ENCODE results near the gene MYLK2. TPM values are rescaled to one million over a fixed set of nuclear protein-coding genes. Genes with fewer than 3 reads are reported as not detected.

MYLK2 gene
- total RNA-seq, 1 experiment from 2014 or later, result 3.5 TPM

DNA sequence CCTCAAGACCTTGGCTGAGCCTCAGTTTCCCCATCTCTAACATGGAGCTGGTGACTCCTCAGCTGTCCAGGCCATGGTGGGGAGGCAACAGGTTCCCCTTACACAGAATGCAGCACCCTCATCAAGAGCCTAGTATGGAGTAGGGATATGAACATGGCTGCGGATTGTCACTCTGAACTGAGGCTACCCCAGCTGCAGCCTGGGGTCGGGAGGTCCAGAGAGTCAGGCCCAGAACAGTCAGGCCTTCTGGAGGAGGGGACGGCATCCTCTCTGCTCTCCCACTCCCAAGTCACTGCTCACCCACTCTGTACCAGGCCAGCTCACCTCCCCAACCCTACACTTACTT, 27.6 kb downstream of the MYLK2 start:
- Histone ChIP-seq H3K9me3 (replicated peaks) (no peaks in the 10 kb centered on the region), H3K36me3 (no peaks in the 10 kb centered on the region), H3K27ac (no peak overlapping the region), H3K4me3 (no peak overlapping the region), H3K4me1 (peaks cover 24% of the 10 kb centered on the region), H3K27me3 (no peaks in the 10 kb centered on the region)
- no peak for DNase-seq

DNA sequence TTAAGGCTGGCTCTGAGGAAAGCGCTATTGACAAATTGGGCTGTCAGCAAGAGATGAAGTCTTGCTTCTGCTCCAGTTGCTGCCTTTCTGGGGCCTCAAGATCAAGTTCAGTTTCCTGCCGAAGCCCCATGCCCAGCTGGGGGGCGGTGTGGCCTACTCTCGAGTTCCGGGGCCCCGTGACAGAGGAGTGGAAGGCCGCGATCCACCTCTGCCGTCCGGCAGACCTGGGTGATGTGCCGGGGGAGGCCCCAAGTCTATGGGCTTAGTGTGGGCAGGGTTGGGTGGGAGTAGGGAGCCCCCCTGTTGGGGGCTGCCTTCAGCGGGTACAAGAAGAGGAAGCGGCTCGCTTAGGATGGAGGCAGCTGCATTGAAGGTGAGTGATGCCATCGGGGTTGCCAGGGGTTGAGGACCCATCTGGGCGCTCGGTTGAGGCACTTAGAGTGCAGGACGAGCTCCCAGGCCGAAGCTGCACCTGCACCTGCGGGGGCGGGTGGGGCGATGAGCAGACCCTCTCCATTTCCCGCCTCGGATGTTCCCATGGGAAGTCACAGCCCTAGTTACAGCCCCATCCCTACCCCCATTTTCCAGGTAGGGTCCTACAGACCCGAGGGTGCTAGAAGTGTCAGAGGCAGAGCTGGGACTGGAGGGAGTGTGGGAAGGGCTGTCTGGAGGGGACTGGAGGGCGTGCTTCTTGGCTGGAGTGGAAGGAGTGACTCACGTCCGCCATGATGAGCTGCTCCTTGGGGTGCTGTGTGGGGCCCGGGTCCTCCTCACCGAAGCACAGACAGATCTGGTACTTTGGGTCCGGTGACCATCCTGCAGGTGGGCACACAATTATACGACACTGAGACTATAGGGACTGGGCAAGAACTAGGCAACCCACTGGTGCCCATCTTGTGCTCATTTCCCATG, 29.2 kb downstream of the MYLK2 start:
- no peak overlapping the region for H3K27ac ChIP-seq
- H3K27me3 ChIP-seq, result no peaks in the 10 kb centered on the region
- H3K4me1 ChIP-seq, result peaks cover 9% of the 10 kb centered on the region; the same call in 1 of the 2 replicates

DNA sequence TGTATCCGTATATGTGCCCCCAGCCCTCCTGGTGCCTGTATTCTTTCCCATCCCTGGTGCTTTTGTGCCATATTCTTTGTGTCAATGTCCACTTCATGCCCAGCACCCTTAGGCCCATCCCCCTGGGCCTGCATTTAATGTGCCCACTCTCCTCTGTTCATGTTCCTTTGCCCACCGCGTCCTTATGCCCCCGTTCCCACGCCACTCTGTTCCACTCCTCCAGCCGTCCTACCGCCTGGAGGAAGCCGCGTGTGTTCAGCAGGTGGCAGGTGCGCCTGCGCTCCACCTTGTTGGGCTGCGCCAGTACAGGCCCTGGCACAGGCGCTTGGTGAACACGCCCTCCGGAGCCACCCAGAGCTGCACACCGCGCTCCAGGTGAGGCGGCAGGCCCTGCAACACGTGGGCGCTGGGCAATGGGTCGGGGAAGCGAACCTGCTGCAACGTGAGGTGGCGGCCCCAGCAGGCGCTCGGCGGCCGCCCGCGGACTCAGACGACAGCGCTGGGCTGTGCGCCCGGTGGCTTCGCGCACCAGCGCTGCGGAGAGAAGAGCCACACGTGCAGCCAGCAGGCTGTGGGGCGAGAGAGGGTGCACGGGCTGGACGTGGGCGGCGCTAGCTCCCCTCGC, 30.3 kb downstream of the MYLK2 start:
- H3K9me3 ChIP-seq (replicated peaks), result no peaks in the 10 kb centered on the region
- peaks cover 7% of the 10 kb centered on the region; the same call in 1 of the 2 replicates for H3K4me1 ChIP-seq
- H3K27ac ChIP-seq, result no peak overlapping the region
- no peaks in the 10 kb centered on the region for H3K36me3 ChIP-seq
- H3K27me3 ChIP-seq, result 0 out of 2 replicates have a peak, but pooled peaks cover 3% of the 10 kb centered on the region
- no peak for DNase-seq
- no peak overlapping the region for H3K4me3 ChIP-seq

More for the DNA sequence above, 29.2 kb downstream of the MYLK2 start:
- Histone ChIP-seq H3K9me3 (replicated peaks) (no peaks in the 10 kb centered on the region), H3K36me3 (no peaks in the 10 kb centered on the region), H3K4me3 (no peak overlapping the region)
- no peak for DNase-seq

DNA sequence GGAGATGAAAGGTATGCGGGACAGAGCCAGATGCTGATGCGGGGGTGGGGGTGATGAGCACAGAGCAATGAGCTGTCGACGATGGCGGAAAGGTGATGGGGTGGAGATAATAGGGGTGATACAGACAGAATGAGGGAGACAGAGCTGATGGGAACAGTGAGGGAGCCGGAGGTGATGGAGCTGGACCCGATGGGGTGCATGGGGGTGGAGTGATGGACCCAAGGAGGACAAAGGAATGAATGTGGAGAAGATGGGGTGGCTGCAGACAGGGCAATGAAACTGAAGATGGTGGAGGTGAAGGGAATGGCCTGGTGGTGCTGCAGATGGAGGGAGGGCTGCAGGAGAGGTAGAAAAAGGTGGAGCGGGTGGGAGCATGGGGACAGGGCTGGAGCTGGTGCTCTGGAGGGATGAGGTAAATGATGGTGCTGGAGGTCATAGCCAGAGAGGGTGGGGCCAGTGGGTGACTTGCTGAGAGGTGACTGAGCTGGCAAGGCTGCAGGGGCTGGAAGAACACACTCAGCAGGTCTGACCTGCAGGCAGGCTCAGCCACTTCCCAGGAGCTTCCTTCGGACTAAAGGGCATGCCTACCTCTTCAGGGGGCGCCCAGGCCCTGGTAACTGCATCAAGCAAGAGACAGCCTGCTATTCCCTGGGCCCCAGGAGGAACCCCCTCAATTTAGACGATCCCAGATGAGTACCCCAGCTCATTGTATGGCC, 32.2 kb downstream of the MYLK2 start:
- H3K4me3 ChIP-seq, result no peak overlapping the region
- H3K27ac ChIP-seq, result no peak overlapping the region
- peaks cover 1% of the 10 kb centered on the region; the same call in 1 of the 2 replicates for H3K4me1 ChIP-seq
- no peak for DNase-seq
- no peaks in the 10 kb centered on the region for H3K36me3 ChIP-seq
- H3K9me3 ChIP-seq (replicated peaks), result no peaks in the 10 kb centered on the region
- 0 out of 2 replicates have a peak, but pooled peaks cover 6% of the 10 kb centered on the region for H3K27me3 ChIP-seq

DNA sequence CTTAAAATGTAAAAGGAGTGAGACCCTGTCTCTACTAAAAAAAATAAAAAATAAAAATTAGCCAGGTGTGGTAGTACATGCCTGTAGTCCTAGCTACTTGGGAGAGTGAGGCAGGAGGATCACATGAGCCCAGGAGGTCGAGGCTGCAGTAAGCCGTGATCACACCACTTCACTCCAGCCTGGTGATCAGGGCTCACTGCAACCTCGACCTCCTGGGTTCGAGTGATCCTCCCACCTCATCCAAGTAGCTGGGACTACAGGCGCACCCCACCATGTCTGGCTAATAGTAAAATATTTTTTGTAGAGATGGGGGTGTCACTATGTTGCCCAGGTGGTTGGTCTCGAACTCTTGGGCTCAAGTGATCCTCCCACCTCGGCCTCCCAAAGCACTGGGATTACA, 34.3 kb downstream of the MYLK2 start:
- H3K4me1 ChIP-seq, result no peaks in the 10 kb centered on the region
- peaks cover 7% of the 10 kb centered on the region; the same call in 1 of the 2 replicates for H3K27me3 ChIP-seq
- no peak overlapping the region for H3K27ac ChIP-seq
- H3K4me3 ChIP-seq, result no peak overlapping the region
- H3K36me3 ChIP-seq, result no peaks in the 10 kb centered on the region
- H3K9me3 ChIP-seq (replicated peaks), result no peaks in the 10 kb centered on the region
- no peak for DNase-seq

DNA sequence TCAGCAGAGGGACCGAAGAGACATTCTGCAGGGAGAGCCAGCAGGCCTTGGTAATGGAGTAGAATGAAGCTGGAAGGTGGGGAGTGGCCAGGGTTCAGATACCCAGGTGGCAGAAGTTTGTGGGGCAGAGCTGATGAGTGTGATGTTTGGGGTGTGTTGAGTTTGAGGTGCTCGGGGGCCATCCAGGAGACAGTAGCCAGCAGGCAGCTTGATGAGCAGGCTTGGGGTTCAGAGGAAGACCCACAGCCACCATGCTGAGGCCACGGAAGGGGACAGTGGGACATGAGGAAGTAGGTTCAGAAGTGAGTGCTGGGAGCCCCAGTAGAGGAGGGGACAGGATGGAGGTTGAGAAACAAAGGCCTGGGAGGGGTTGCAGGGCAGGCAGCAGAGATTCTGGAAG, 37.4 kb downstream of the MYLK2 start:
- Histone ChIP-seq H3K36me3 (no peaks in the 10 kb centered on the region), H3K4me1 (peaks cover 3% of the 10 kb centered on the region; the same call in 1 of the 2 replicates), H3K9me3 (replicated peaks) (no peaks in the 10 kb centered on the region), H3K4me3 (no peak overlapping the region), H3K27ac (no peak overlapping the region), H3K27me3 (peaks cover 14% of the 10 kb centered on the region; the same call in 1 of the 2 replicates)
- no peak for DNase-seq

DNA sequence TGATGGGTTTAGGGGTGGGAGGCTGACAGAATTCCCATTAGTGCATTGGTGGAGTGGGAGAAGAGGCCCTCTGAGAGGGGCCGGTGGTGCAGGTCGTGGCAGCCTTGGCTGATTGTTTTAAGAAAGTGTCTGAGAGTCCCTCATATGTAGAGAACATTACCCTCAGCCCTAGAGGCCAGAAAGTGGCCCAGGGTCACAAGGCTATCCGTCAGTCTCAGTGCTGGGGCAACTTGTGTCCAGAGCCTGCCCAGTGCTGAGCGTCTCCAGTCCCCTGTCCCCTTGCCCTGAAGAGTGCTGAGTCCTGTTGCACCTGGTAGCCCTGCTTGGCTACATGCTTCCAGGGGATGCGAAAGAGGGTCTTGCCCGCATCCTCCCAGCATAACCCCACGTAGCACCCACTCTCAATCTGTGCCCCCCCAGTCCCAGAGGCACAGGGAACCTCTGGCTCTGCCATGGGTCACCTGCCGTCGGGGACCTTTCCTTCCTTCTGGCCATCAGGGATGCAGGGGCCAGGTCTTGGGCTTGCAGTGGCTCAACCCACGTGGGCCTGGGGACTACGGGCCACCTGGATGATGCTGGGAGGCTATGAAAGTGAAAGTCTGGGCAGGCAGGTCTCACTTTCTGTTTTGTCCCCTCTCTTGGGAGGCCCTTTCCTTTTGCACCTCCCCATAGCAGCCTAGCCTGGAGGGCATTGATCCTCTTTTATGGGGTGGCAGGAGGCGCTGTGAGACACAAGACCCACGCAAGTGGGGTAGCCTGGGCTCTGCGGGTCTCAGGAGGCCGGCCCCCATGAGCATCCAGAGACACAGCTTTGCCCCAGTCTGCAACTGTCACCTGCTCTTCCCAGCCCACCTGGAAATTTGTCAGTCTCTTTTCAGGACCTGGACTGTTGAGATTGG, 39.0 kb downstream of the MYLK2 start:
- peaks cover 14% of the 10 kb centered on the region; the same call in 1 of the 2 replicates for H3K27me3 ChIP-seq
- H3K9me3 ChIP-seq (replicated peaks), result no peaks in the 10 kb centered on the region
- no peak overlapping the region for H3K4me3 ChIP-seq
- DNase-seq, result no peak
- H3K4me1 ChIP-seq, result peaks cover 3% of the 10 kb centered on the region; the same call in 1 of the 2 replicates
- H3K36me3 ChIP-seq, result no peaks in the 10 kb centered on the region
- no peak overlapping the region for H3K27ac ChIP-seq

DNA sequence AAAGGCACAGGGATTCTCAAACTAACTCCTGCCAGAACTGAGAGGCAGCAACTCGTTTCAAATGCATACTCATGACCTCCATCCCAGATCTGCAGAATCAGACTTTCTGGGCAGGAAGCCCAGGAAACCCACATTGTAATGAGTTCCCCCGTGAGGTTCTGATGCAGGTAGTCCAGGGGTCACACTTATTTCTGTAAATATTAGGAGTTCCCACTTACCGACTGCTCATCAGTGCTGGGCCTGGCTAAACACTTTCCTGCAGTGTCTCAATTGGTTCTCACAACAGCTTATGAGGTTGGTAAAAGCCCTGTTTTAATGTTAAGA, 39.6 kb downstream of the MYLK2 start:
- no peak for DNase-seq
- Histone ChIP-seq H3K4me1 (peaks cover 3% of the 10 kb centered on the region; the same call in 1 of the 2 replicates), H3K9me3 (replicated peaks) (no peaks in the 10 kb centered on the region), H3K4me3 (no peak overlapping the region), H3K27ac (no peak overlapping the region), H3K27me3 (peaks cover 14% of the 10 kb centered on the region; the same call in 1 of the 2 replicates), H3K36me3 (no peaks in the 10 kb centered on the region)

DNA sequence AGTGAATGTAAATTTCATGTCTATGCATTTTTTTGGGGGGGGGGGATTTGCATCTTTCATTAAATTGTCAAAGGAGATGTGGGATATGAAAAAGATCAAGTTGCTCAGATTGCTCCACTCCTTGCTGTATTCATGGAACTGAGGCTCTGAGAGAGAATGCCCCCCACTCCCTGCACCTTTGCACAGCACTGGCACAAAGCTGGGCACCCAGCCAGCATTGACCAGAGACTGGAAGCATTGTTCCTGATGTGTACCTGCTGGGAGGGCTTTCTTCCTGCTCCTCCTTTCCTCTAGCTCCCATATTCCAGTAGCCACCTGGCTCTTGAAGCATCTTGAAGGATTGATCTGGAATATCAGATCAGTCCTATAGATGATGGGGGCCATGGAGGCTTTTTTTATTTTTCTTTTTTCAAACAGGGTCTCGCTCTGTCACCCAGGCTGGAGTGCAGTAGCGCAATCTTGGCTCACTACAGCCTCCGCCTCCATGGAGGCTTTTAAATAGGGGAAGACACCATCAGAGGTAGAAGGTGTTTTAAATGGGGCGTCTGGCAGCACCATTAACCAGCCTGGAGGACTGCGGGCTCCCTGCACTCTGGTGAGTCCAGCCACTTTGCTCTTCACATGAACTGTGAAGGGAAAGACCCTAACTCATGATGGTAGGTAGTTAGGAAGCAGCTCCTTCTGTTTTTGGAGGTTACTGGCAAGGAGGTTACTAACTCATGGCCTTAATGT, 40.3 kb downstream of the MYLK2 start:
- no peak overlapping the region for H3K4me3 ChIP-seq
- H3K9me3 ChIP-seq (replicated peaks), result no peaks in the 10 kb centered on the region
- peaks cover 3% of the 10 kb centered on the region; the same call in 1 of the 2 replicates for H3K4me1 ChIP-seq
- no peak for DNase-seq
- H3K27ac ChIP-seq, result no peak overlapping the region
- no peaks in the 10 kb centered on the region for H3K36me3 ChIP-seq
- H3K27me3 ChIP-seq, result peaks cover 10% of the 10 kb centered on the region; the same call in 1 of the 2 replicates

DNA sequence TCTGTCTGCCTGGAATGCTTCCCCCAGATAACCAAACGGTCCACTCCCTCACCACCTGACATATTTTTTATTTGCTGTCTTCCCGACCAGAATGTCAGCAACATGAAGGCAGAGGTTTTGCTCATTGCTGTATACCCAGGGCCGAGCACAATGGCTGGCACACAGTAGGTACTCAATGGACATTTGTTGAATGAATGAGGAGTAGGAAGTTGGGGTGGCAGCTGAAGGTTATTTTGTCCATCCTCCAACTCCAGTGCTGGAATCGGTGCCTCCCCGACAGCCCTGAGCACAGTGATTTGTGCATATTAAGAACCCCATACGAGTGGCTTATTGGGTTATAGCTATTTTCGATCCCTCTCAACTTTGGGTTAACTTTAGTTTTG, 40.8 kb downstream of the MYLK2 start:
- H3K4me1 ChIP-seq, result peaks cover 3% of the 10 kb centered on the region; the same call in 1 of the 2 replicates
- H3K9me3 ChIP-seq (replicated peaks), result no peaks in the 10 kb centered on the region
- H3K27me3 ChIP-seq, result peaks cover 10% of the 10 kb centered on the region; the same call in 1 of the 2 replicates
- no peaks in the 10 kb centered on the region for H3K36me3 ChIP-seq
- no peak overlapping the region for H3K4me3 ChIP-seq
- no peak for DNase-seq
- no peak overlapping the region for H3K27ac ChIP-seq

DNA sequence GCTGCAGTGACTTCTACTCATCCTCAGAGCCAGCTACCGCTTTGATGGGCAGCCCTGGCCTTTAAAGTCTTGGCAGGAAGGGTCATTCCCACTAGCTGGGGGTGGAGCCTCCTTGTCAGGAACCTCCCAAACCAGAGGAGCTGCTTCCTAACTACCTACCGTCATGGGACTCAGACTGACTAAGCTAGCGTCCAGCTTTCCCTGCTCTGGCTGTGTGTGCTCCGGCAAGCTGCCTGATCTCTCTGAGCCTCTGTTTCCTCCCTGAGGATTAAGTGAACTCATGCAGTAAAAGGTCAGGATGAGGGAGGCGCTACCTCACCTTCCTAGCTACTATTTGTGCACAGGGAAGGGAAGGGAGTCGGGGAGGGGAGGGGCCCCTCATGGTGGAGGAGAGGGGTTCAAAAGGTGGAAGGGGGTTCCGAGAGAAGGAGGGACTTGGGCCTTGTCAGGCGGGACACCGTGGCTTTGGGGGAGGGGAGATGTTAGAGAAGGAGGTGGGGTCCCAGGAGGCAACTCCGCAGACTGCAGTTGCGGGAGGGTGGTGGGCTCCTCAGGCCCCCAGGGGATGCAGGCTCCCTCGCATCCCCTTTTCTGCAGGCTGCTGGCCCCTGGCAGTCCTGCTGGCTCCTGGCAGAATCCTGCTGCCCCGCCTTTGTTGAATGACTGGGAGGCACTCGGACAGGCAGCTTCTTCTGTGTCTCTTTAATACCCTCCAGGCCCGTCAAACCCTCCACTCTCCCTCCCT, 41.4 kb downstream of the MYLK2 start:
- Histone ChIP-seq H3K27me3 (peaks cover 9% of the 10 kb centered on the region; the same call in 1 of the 2 replicates), H3K27ac (no peak overlapping the region), H3K9me3 (replicated peaks) (no peaks in the 10 kb centered on the region), H3K4me1 (peaks cover 3% of the 10 kb centered on the region; the same call in 1 of the 2 replicates), H3K36me3 (no peaks in the 10 kb centered on the region), H3K4me3 (peak overlapping the region; percentile 59)
- DNase-seq, result peak; percentile 37 to 38

DNA sequence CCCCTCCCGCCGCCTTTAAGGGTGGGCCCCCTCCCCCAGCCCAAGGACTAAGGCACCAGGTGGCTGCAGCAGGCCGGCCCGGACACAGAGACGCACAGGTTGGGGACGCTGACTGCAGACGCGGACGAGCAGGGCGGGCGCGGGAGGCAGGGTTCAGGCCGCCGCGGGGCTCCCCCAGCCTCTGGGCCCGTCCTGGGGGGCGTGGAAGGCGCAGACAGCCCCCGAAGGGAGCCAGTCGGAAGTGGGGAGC, 41.9 kb downstream of the MYLK2 start:
- Histone ChIP-seq H3K27me3 (peaks cover 8% of the 10 kb centered on the region; the same call in 1 of the 2 replicates), H3K4me3 (peak overlapping the region; percentile 59), H3K9me3 (replicated peaks) (no peaks in the 10 kb centered on the region), H3K36me3 (no peaks in the 10 kb centered on the region), H3K27ac (no peak overlapping the region), H3K4me1 (peaks cover 3% of the 10 kb centered on the region; the same call in 1 of the 2 replicates)
- DNase-seq, result peak in 1 of 2 experiments; percentile 44

Measured in SJCRH30 (cell line).